Naive thymus-derived CD8-positive, alpha-beta T cell (primary cell): ENCODE results near the gene PPP2R2B. TPM values are rescaled to one million over a fixed set of nuclear protein-coding genes. Genes with fewer than 3 reads are reported as not detected.

Experiments used
- ATAC-seq, 2 donors: fragments of 150-1000 bp; cut with Tn5 transposase in 1 of 2; sonication (Bioruptor Pico), chemical (Tn5 transposase) in 1 of 2; 1 replicate in 1 of 2; 2 replicates in 1 of 2; pipeline ENCODE4 v1.10.0; 2021; ENCODE audit warnings: mild to moderate bottlenecking in 2 of 2, moderate library complexity in 2 of 2
- POLR2A ChIA-PET: fragments of 350-600 bp; sonication (Branson Sonifier 250); formaldehyde crosslinking; loops from one replicate; lab custom pipeline; 2021; ENCODE audit warnings: antibody characterized with exemption; lab: Charles Lee
- DNase-seq, 10 donors: peaks; one replicate each; pipeline versions ENCODE4 v3.0.0 to v3.0.0-alpha.2; 2020 to 2022
- H3K27ac Mint-ChIP-seq, 10 donors: one replicate each; pipeline ENCODE4 v1.8.0; 2020 to 2022; ENCODE audit warnings: mild to moderate bottlenecking in 10 of 10, mixed read lengths in 10 of 10, moderate library complexity in 4 of 10, inconsistent platforms in 1 of 10
- H3K27me3 Mint-ChIP-seq, 5 donors: one replicate each; pipeline ENCODE4 v1.8.0; 2021 to 2022; ENCODE audit warnings: mixed read lengths in 5 of 5
- H3K36me3 Mint-ChIP-seq, 3 donors: one replicate each; pipeline ENCODE4 v1.8.0; 2020 to 2022; ENCODE audit warnings: mixed read lengths in 3 of 3, mild to moderate bottlenecking in 2 of 3, inconsistent platforms in 1 of 3
- H3K4me1 Mint-ChIP-seq, 4 donors: one replicate each; pipeline ENCODE4 v1.8.0; 2021 to 2022; ENCODE audit warnings: mixed read lengths in 4 of 4
- H3K4me3 Mint-ChIP-seq, 10 donors: one replicate each; pipeline ENCODE4 v1.8.0; 2020 to 2022; ENCODE audit warnings: mild to moderate bottlenecking in 10 of 10, mixed read lengths in 10 of 10, moderate library complexity in 6 of 10, inconsistent platforms in 1 of 10
- H3K9me3 Mint-ChIP-seq, 9 donors: one replicate each; pipeline ENCODE4 v1.8.0; 2020 to 2022; ENCODE audit warnings: mixed read lengths in 9 of 9, mild to moderate bottlenecking in 3 of 9, inconsistent platforms in 1 of 9, moderate library complexity in 1 of 9
- polyA plus RNA-seq, 3 donors: library from polyadenylated mRNA; unstranded; fragments of 300-500 nt; fragmentation: Illumina TruSeq; gene quantifications; one replicate each; pipeline ENCODE4 v1.2.3, GENCODE V29; 2021
- total RNA-seq, 8 experiments: library from RNA in 2 of 8; stranded (reverse) in 2 of 8; gene quantifications; one replicate each; pipeline ENCODE4 v1.2.3 and lab custom pipeline; 2021 to 2026

PPP2R2B gene
- total and polyA plus RNA-seq, 5 experiments from 2014 or later, result 0.57 to 17.9 (median 0.77) TPM

DNA sequence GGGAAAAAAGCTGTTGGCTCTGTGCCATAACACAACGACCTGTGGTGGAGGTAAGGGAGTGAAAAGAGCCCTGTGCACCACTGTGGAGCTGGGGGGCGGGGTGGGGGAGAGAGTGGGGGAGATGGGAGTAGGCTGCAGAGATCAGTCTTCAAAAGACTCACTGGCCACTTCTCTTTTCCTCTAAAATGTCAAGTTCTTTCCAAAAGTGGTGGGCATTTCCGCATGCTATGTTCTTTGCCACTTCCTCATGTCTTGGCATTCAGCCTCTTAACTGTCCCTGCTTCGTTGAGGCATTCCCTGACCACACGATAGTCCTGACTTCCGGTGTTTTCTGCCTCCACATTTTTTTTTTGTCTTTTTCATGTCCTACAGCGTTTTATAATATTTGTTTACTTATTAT, 2.4 kb upstream of the PPP2R2B start:
- Mint-ChIP-seq H3K27ac (peak overlapping the region in 1 of 10 donors; percentile 10), H3K27me3 (peaks cover 6 to 30% (median 10%) of the 10 kb centered on the region in 5 donors)
- no peak for ATAC-seq

DNA sequence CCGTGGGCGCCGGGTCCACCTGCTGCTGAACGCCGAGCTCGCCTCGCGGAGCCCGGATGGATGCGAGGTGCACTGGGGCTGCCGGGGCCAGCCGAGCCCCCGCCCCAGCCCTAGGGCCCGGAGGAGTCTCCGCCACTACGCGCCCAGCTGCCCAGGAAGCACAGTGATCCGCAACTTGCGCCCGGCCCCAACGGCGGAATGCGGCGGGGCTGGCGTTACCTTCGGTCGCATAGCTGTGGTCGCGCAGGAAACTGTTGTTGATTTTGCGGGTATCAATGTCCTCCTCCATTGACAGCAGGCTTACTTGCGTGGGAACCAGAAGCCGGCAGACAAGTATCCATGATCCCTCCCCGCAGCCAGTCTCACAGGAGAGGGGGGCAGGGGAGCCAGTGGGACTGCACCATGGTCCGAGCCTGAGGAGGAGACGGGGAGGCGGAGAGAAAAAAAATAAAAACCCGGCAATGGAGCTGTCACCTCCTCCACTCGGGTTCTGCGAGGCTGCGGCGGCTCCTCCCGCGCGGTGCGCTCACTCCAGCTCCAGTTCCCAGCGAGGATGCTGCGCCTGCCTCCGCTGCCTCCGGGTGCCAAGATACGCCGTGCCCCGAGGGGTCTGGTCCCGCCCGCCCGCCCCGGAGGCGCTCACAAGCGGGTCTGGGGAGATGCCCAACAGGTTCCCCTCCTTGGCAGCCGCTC, 628 bp downstream of the PPP2R2B start:
- Mint-ChIP-seq H3K36me3 (no peaks in the 10 kb centered on the region), H3K27ac (peak overlapping the region in 1 of 10 donors; percentile 70), H3K4me1 (peaks cover 7 to 22% (median 14%) of the 10 kb centered on the region in 4 donors), H3K27me3 (peaks cover 8 to 21% (median 11%) of the 10 kb centered on the region in 5 donors), H3K9me3 (no peaks in the 10 kb centered on the region), H3K4me3 (peak overlapping the region; percentile 84 to 96 (median 89))
- DNase-seq (peak in 8 of 10 donors; percentile 4 to 65 (median 18)), ATAC-seq (peak; percentile 46 to 58)
- POLR2A ChIA-PET, result interaction anchor here (0.7 kb wide), 1 partner anchor 9 kb away, joined by 3 read pairs; no protein-coding TSS in a partner anchor

More for the DNA sequence above, 2.4 kb upstream of the PPP2R2B start:
- peaks cover 4 to 22% (median 13%) of the 10 kb centered on the region in 4 donors for H3K4me1 Mint-ChIP-seq
- POLR2A ChIA-PET, result no interaction called here
- no peak overlapping the region for H3K4me3 Mint-ChIP-seq
- H3K36me3 Mint-ChIP-seq, result no peaks in the 10 kb centered on the region
- DNase-seq, result no peak
- H3K9me3 Mint-ChIP-seq, result no peaks in the 10 kb centered on the region

- POLR2A ChIA-PET, result interaction anchor here (0.7 kb wide), 1 partner anchor 9 kb away, joined by 3 read pairs; no protein-coding TSS in a partner anchor
- no peaks in the 10 kb centered on the region for H3K9me3 Mint-ChIP-seq
- H3K27me3 Mint-ChIP-seq, result peaks cover 8 to 21% (median 11%) of the 10 kb centered on the region in 5 donors
- peak overlapping the region in 4 of 10 donors; percentile 12 to 72 (median 27) for H3K27ac Mint-ChIP-seq
- ATAC-seq, result no peak
- H3K4me3 Mint-ChIP-seq, result peak overlapping the region; percentile 84 to 96 (median 89)
- H3K4me1 Mint-ChIP-seq, result peaks cover 7 to 22% (median 14%) of the 10 kb centered on the region in 4 donors
- DNase-seq, result peak in 2 of 10 donors; percentile 10 to 18
- no peaks in the 10 kb centered on the region for H3K36me3 Mint-ChIP-seq
Measured at GRCh38 chr5:146877178-146877681, 1.3 kb downstream of the PPP2R2B start.

- POLR2A ChIA-PET, result no interaction called here
- Mint-ChIP-seq H3K36me3 (no peaks in the 10 kb centered on the region), H3K4me3 (no peak overlapping the region), H3K27me3 (peaks cover 3 to 12% (median 5%) of the 10 kb centered on the region in 5 donors), H3K9me3 (no peaks in the 10 kb centered on the region), H3K27ac (no peak overlapping the region), H3K4me1 (peaks cover 0 to 19% (median 9%) of the 10 kb centered on the region in 4 donors)
- ATAC-seq, result no peak
- no peak for DNase-seq
Measured at GRCh38 chr5:146873186-146873917, 5.2 kb downstream of the PPP2R2B start.

- Mint-ChIP-seq H3K4me1 (peaks cover 0 to 16% (median 7%) of the 10 kb centered on the region in 4 donors), H3K4me3 (no peak overlapping the region), H3K9me3 (no peaks in the 10 kb centered on the region), H3K27me3 (peaks cover 3 to 12% (median 5%) of the 10 kb centered on the region in 5 donors), H3K36me3 (no peaks in the 10 kb centered on the region), H3K27ac (no peak overlapping the region)
- ATAC-seq (no peak), DNase-seq (no peak)
- POLR2A ChIA-PET, result no interaction called here
Measured at GRCh38 chr5:146872188-146872587, 6.4 kb downstream of the PPP2R2B start.

- H3K36me3 Mint-ChIP-seq, result no peaks in the 10 kb centered on the region
- H3K4me3 Mint-ChIP-seq, result no peak overlapping the region
- no peak for DNase-seq
- peaks cover 0 to 2% (median 0%) of the 10 kb centered on the region in 5 donors for H3K27me3 Mint-ChIP-seq
- H3K9me3 Mint-ChIP-seq, result no peaks in the 10 kb centered on the region
- POLR2A ChIA-PET, result interaction anchor here (0.6 kb wide), 1 partner anchor 9 kb away, joined by 3 read pairs; no protein-coding TSS in a partner anchor
- ATAC-seq, result no peak
- H3K27ac Mint-ChIP-seq, result peak overlapping the region in 1 of 10 donors; percentile 22
- H3K4me1 Mint-ChIP-seq, result no peaks in the 10 kb centered on the region
Measured at GRCh38 chr5:146867996-146868708, 10.4 kb downstream of the PPP2R2B start.

DNA sequence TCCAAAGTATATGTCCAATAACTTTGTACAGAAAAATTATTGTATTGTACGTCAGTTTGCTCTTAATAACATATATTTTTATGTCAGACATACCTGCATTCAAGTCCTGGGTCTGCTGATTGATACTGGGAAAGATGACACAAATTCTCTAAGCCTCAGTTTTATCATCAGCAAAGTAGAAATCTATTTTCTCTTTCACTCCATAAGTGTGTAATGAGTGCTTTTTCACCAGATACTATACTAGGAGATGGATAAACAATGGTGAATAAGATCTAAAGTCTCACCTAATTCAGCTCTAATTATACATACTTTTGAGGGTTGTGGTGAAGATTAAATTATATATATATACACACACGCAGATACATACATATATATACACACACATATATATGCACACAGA, 12.3 kb downstream of the PPP2R2B start:
- H3K4me3 Mint-ChIP-seq, result no peak overlapping the region
- no peaks in the 10 kb centered on the region for H3K27me3 Mint-ChIP-seq
- H3K9me3 Mint-ChIP-seq, result no peaks in the 10 kb centered on the region
- ATAC-seq, result no peak
- no peaks in the 10 kb centered on the region for H3K36me3 Mint-ChIP-seq
- POLR2A ChIA-PET, result no interaction called here
- H3K4me1 Mint-ChIP-seq, result peaks cover 0 to 2% (median 0%) of the 10 kb centered on the region in 4 donors
- H3K27ac Mint-ChIP-seq, result no peak overlapping the region
- DNase-seq, result no peak

DNA sequence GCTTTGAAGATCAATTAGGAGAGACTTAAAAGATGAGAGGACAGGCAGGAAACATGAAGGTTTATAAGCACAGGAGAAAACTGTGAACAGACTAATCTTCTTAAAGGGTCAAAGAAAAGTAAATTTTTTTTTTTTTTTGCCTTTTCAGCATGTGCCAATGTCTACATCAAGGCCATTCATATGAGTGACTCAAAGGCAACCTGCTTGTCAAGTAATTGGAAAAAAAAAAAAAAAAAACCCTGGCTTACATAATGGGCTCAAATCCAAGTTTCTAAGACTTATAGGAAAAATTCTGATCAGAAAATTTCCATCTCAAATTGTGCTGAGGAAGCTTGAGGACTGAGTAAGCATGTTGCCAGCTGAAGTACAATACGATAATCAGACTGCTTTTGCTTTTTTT, 15.9 kb downstream of the PPP2R2B start:
- H3K9me3 Mint-ChIP-seq, result no peaks in the 10 kb centered on the region
- no peaks in the 10 kb centered on the region for H3K36me3 Mint-ChIP-seq
- DNase-seq (no peak), ATAC-seq (no peak)
- no peak overlapping the region for H3K4me3 Mint-ChIP-seq
- POLR2A ChIA-PET, result no interaction called here
- H3K4me1 Mint-ChIP-seq, result peaks cover 4 to 14% (median 8%) of the 10 kb centered on the region in 4 donors
- no peak overlapping the region for H3K27ac Mint-ChIP-seq
- no peaks in the 10 kb centered on the region for H3K27me3 Mint-ChIP-seq

DNA sequence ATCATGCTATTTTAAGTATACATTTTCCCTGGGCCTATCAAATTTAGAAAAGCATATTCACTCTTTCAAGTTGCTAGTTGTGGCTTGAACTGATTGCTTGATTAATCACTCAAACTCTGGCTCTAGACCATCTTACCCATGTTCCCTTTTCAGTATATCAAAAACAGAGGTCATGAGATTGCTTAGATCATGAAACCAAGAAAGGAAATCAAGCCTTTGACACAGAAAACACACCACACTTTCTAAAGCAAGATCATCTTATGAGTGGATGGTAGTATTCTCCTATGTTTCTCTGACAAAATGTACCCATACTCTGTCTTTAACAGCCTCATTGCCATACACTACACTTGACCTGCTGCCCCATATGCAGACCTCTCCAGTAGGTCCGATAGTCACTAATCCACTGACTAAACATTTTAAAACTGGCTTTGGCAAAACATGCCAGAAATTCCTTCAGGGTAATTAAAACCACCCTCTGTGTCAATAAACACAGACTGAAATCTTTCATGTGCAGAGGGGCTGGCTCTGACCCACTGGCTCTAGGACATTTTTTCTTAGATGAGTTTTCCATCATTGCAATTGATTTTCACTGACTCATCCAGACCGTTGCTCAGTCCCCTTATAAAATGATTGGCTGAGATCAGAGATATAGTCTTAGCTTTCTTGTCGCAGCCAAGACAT, 18.2 kb downstream of the PPP2R2B start:
- H3K4me1 Mint-ChIP-seq, result peaks cover 4 to 14% (median 8%) of the 10 kb centered on the region in 4 donors
- DNase-seq, result no peak
- H3K4me3 Mint-ChIP-seq, result no peak overlapping the region
- ATAC-seq, result no peak
- no peaks in the 10 kb centered on the region for H3K36me3 Mint-ChIP-seq
- no peaks in the 10 kb centered on the region for H3K9me3 Mint-ChIP-seq
- POLR2A ChIA-PET, result interaction anchor here (0.5 kb wide), 1 partner anchor 15 kb away, joined by 3 read pairs; no protein-coding TSS in a partner anchor
- no peaks in the 10 kb centered on the region for H3K27me3 Mint-ChIP-seq
- peak overlapping the region in 2 of 10 donors; percentile 15 to 58 for H3K27ac Mint-ChIP-seq

DNA sequence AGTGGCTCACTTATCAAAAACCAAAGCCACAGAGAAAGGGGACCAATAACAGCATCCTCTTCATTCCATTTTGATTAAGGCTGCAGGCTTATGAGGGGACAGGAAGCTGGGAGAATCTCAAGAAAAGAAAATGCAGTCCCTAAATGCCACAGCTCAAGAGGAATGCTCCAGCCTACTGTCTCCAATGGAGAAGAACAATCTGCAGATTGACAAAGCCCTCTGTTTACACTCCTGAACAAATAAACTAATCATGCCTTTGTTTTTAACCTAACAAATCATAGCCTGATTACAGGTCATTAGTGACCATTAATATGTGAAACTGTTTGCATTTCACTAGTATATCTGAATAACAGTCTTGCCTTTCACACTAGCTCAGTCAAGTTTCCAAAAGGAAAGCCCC, 26.5 kb downstream of the PPP2R2B start:
- POLR2A ChIA-PET, result no interaction called here
- ATAC-seq, result no peak
- H3K4me3 Mint-ChIP-seq, result no peak overlapping the region
- H3K4me1 Mint-ChIP-seq, result peaks cover 0 to 2% (median 0%) of the 10 kb centered on the region in 4 donors
- H3K9me3 Mint-ChIP-seq, result no peaks in the 10 kb centered on the region
- H3K27ac Mint-ChIP-seq, result no peak overlapping the region
- peaks cover 0 to 5% (median 1%) of the 10 kb centered on the region in 5 donors for H3K27me3 Mint-ChIP-seq
- DNase-seq, result no peak
- H3K36me3 Mint-ChIP-seq, result no peaks in the 10 kb centered on the region

- H3K9me3 Mint-ChIP-seq, result no peaks in the 10 kb centered on the region
- ATAC-seq, result no peak
- no peak overlapping the region for H3K4me3 Mint-ChIP-seq
- no peak for DNase-seq
- peaks cover 0 to 2% (median 0%) of the 10 kb centered on the region in 4 donors for H3K4me1 Mint-ChIP-seq
- H3K27me3 Mint-ChIP-seq, result peaks cover 0 to 7% (median 1%) of the 10 kb centered on the region in 5 donors
- POLR2A ChIA-PET, result no interaction called here
- H3K27ac Mint-ChIP-seq, result no peak overlapping the region
- H3K36me3 Mint-ChIP-seq, result no peaks in the 10 kb centered on the region
Measured at GRCh38 chr5:146851133-146851532, 27.4 kb downstream of the PPP2R2B start.
